ENCODE measurements around the gene PRAF2. TPM values are rescaled to one million over a fixed set of nuclear protein-coding genes. Genes with fewer than 3 reads are reported as not detected.

Gene PRAF2
- total and polyA plus RNA-seq, 2 of the 13 experiments (the other 11 are each of a cell fraction or from before 2014, with no cell fraction given) = 0.33 to 2.6 TPM

GRCh38 chrX:49100704-49101628, 27.2 kb upstream of the PRAF2 start (continued):
- TF ChIP-seq ZNF138 (CRISPR knock-in tag; IDR thresholded peaks at IDR 0.05; ENCODE audit: low read depth) (no peak), ZNF468 (CRISPR knock-in tag; IDR thresholded peaks at IDR 0.05) (no peak), SMARCE1 (IDR thresholded peaks at IDR 0.05; ENCODE audit: borderline replicate concordance) (no peak), NFRKB (IDR thresholded peaks at IDR 0.05) (no peak), ZNF720 (CRISPR knock-in tag; IDR thresholded peaks at IDR 0.05) (no peak), KDM1A (CRISPR knock-in tag; IDR thresholded peaks at IDR 0.05) (no peak), THAP9 (CRISPR knock-in tag; IDR thresholded peaks at IDR 0.05; ENCODE audit: borderline replicate concordance) (no peak), ZNF782 (CRISPR knock-in tag; IDR thresholded peaks at IDR 0.05; ENCODE audit: borderline replicate concordance) (no peak), ZNF367 (CRISPR knock-in tag; IDR thresholded peaks at IDR 0.05; ENCODE audit: borderline replicate concordance) (no peak), HOXD1 (CRISPR knock-in tag; IDR thresholded peaks at IDR 0.05) (0 out of 2 replicates have a peak, but pooled peaks have one; percentile 33), TCF7L2 (IDR thresholded peaks at IDR 0.05; ENCODE audit: low read depth, low read length) (no peak), ZFP36L2 (CRISPR knock-in tag; IDR thresholded peaks at IDR 0.05) (no peak), ATM (IDR thresholded peaks at IDR 0.05; ENCODE audit: borderline replicate concordance) (no peak), PHB2 (IDR thresholded peaks at IDR 0.05; ENCODE audit: partially characterized antibody) (no peak), ZNF777 (CRISPR knock-in tag; IDR thresholded peaks at IDR 0.05) (no peak), SMYD3 (CRISPR knock-in tag; IDR thresholded peaks at IDR 0.05) (no peak), NR3C1 (CRISPR knock-in tag; IDR thresholded peaks at IDR 0.05) (no peak), CCDC6 (CRISPR knock-in tag; IDR thresholded peaks at IDR 0.05) (0 out of 2 replicates have a peak, but pooled peaks have one; percentile 46), ARNT (IDR thresholded peaks at IDR 0.05) (no peak), ZFP90 (CRISPR knock-in tag; IDR thresholded peaks at IDR 0.05; ENCODE audit: borderline replicate concordance) (peak; percentile 25; the same call in 1 of the 2 replicates), ELF3 (CRISPR knock-in tag; IDR thresholded peaks at IDR 0.05) (peak; percentile 33; the same call in 1 of the 2 replicates), ZNF562 (CRISPR knock-in tag; IDR thresholded peaks at IDR 0.05; ENCODE audit: borderline replicate concordance) (no peak), TCF7 (IDR thresholded peaks at IDR 0.05; ENCODE audit: low read depth) (no peak), CEBPB (IDR thresholded peaks at IDR 0.05; ENCODE audit: borderline replicate concordance, low read depth, low read length) (no peak), ZBTB20 (CRISPR knock-in tag; IDR thresholded peaks at IDR 0.05; ENCODE audit: borderline replicate concordance, low read depth) (no peak), ZNF230 (CRISPR knock-in tag; IDR thresholded peaks at IDR 0.05) (no peak), HCFC1 (IDR thresholded peaks at IDR 0.05; ENCODE audit: low read depth, low read length) (no peak)
- TF ChIP-seq, protein P1, sequence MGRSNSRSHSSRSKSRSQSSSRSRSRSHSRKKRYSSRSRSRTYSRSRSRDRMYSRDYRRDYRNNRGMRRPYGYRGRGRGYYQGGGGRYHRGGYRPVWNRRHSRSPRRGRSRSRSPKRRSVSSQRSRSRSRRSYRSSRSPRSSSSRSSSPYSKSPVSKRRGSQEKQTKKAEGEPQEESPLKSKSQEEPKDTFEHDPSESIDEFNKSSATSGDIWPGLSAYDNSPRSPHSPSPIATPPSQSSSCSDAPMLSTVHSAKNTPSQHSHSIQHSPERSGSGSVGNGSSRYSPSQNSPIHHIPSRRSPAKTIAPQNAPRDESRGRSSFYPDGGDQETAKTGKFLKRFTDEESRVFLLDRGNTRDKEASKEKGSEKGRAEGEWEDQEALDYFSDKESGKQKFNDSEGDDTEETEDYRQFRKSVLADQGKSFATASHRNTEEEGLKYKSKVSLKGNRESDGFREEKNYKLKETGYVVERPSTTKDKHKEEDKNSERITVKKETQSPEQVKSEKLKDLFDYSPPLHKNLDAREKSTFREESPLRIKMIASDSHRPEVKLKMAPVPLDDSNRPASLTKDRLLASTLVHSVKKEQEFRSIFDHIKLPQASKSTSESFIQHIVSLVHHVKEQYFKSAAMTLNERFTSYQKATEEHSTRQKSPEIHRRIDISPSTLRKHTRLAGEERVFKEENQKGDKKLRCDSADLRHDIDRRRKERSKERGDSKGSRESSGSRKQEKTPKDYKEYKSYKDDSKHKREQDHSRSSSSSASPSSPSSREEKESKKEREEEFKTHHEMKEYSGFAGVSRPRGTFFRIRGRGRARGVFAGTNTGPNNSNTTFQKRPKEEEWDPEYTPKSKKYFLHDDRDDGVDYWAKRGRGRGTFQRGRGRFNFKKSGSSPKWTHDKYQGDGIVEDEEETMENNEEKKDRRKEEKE (IDR thresholded peaks at IDR 0.05) = no peak
